Esophagus muscularis mucosa (tissue), 4 donors: ENCODE results near the gene STOML1. TPM values are rescaled to one million over a fixed set of nuclear protein-coding genes. Genes with fewer than 3 reads are reported as not detected.
A peak's percentile ranks its signal among the peaks of the same experiment; 100 is the strongest.

ENCODE experiments used
- DNase-seq: peaks from one replicate; pipeline ENCODE4 v3.0.0-alpha.2; 2017; ENCODE audit errors: extremely low spot score
- H3K27ac ChIP-seq, 4 donors: fragments of 200-600 bp; sonication (generic); replicated peaks in 1 of 4; 1 replicate in 3 of 4; 2 replicates in 1 of 4; pipeline ENCODE4 v1.5.1; 2016 to 2019; ENCODE audit warnings: mild to moderate bottlenecking in 1 of 4
- H3K27me3 ChIP-seq, 4 donors: fragments of 200-600 bp; sonication (generic); one replicate each; pipeline versions ENCODE4 v1.5.1 to v1.6.0; 2016 to 2019
- H3K36me3 ChIP-seq, 4 donors: fragments of 200-600 bp; sonication (generic); one replicate each; pipeline ENCODE4 v1.5.1; 2016 to 2019
- H3K4me1 ChIP-seq, 4 donors: fragments of 200-600 bp; sonication (generic); one replicate each; pipeline ENCODE4 v1.5.1; 2016 to 2019
- H3K4me3 ChIP-seq, 4 donors: fragments of 200-600 bp; sonication (generic); 1 replicate in 2 of 4; 2 replicates in 2 of 4; pipeline ENCODE4 v1.5.1; 2016 to 2019; ENCODE audit warnings: mild to moderate bottlenecking in 4 of 4, moderate library complexity in 1 of 4
- H3K9me3 ChIP-seq, 4 donors: fragments of 200-600 bp; sonication (generic); 1 replicate in 3 of 4; 2 replicates in 1 of 4; pipeline ENCODE4 v1.5.1; 2016 to 2019
- CTCF ChIP-seq, 3 experiments: fragments of 200-600 bp in 2 of 3; fragments of 450-650 bp in 1 of 3; sonication (generic) in 2 of 3; IDR thresholded peaks; one replicate each; pipeline ENCODE4 v1.5.1; 2017 to 2019; ENCODE audit warnings: antibody characterized with exemption in 3 of 3, mild to moderate bottlenecking in 2 of 3, moderate library complexity in 1 of 3
- EP300 ChIP-seq: sonication (generic); formaldehyde crosslinking; IDR thresholded peaks from one replicate; pipeline ENCODE4 v1.6.1; 2017; ENCODE audit warnings: antibody characterized with exemption
- POLR2A ChIP-seq: fragments of 450-650 bp; IDR thresholded peaks from one replicate; pipeline ENCODE4 v1.6.1; 2017; ENCODE audit warnings: antibody characterized with exemption, moderate library complexity, mild to moderate bottlenecking, low read depth
- POLR2AphosphoS5 ChIP-seq, 2 donors: sonication (generic); formaldehyde crosslinking; IDR thresholded peaks; one replicate each; pipeline ENCODE4 v1.6.1; 2017; ENCODE audit warnings: antibody characterized with exemption in 2 of 2
- WGBS: methylation state at CpG from one replicate; pipeline ENCODE4 v1.1.5; 2018; 5-methylcytosine and 5-hydroxymethylcytosine counted together
- intact Hi-C: fragments of 100-400 bp; cut with DNase I; formaldehyde crosslinking; loops from one replicate; pipeline ENCODE4 v1.15.1; 2023
- total RNA-seq, 4 donors: library from RNA; depleted of rRNA; stranded (reverse); fragments of >200 nt; gene quantifications; one replicate each; pipeline versions ENCODE4 v1.1.0 to v1.2.1, GENCODE V29; 2016

Gene STOML1
- total RNA-seq, 4 donors from 2014 or later = 7.9 to 25.4 (median 14.9) TPM

- no peaks in the 10 kb centered on the region for H3K9me3 ChIP-seq
- no peak overlapping the region for H3K4me3 ChIP-seq
- H3K27me3 ChIP-seq = no peaks in the 10 kb centered on the region
- H3K36me3 ChIP-seq = peaks cover 0 to 23% (median 7%) of the 10 kb centered on the region in 4 donors
- peaks cover 11 to 54% (median 33%) of the 10 kb centered on the region in 4 donors for H3K4me1 ChIP-seq
- intact Hi-C loops = no loop called here
- WGBS = 93% methylated on average over 3 of the region's 10 CpGs
- DNase-seq = no peak
- TF ChIP-seq CTCF (IDR thresholded peaks at IDR 0.05) (no peak), POLR2AphosphoS5 (IDR thresholded peaks at IDR 0.05) (no peak), EP300 (no peak), POLR2A (no peak)
- peak overlapping the region in 1 of 4 donors; percentile 46 for H3K27ac ChIP-seq
Measured at GRCh38 chr15:73941871-73942635, 50.0 kb downstream of the STOML1 start.

GRCh38 chr15:73941449-73941848 lies 50.6 kb downstream of the STOML1 start:
- TF ChIP-seq POLR2AphosphoS5 (IDR thresholded peaks at IDR 0.05) (no peak), EP300 (no peak), CTCF (IDR thresholded peaks at IDR 0.05) (no peak), POLR2A (no peak)
- intact Hi-C loops = no loop called here
- no peak overlapping the region for H3K4me3 ChIP-seq
- peak overlapping the region; percentile 11 to 55 (median 31) for H3K27ac ChIP-seq
- H3K27me3 ChIP-seq = no peaks in the 10 kb centered on the region
- H3K9me3 ChIP-seq = no peaks in the 10 kb centered on the region
- peaks cover 0 to 18% (median 1%) of the 10 kb centered on the region in 4 donors for H3K36me3 ChIP-seq
- DNase-seq = no peak
- H3K4me1 ChIP-seq = peaks cover 11 to 60% (median 39%) of the 10 kb centered on the region in 4 donors
- WGBS = 85% methylated on average over 3 of the region's 3 CpGs

GRCh38 chr15:73941044-73941443 lies 51.1 kb downstream of the STOML1 start:
- Histone ChIP-seq H3K27me3 (no peaks in the 10 kb centered on the region), H3K36me3 (peaks cover 0 to 18% (median 0%) of the 10 kb centered on the region in 4 donors), H3K9me3 (no peaks in the 10 kb centered on the region), H3K27ac (peak overlapping the region; percentile 11 to 55 (median 31)), H3K4me3 (no peak overlapping the region), H3K4me1 (peaks cover 11 to 64% (median 43%) of the 10 kb centered on the region in 4 donors)
- intact Hi-C loops = no loop called here
- TF ChIP-seq CTCF (IDR thresholded peaks at IDR 0.05) (no peak), POLR2AphosphoS5 (IDR thresholded peaks at IDR 0.05) (no peak), EP300 (no peak), POLR2A (no peak)
- whole genome bisulfite sequencing = 70% methylated on average over 1 of the region's 1 CpG
- no peak for DNase-seq

GRCh38 chr15:73940061-73940981 lies 51.8 kb downstream of the STOML1 start:
- peaks cover 11 to 71% (median 50%) of the 10 kb centered on the region in 4 donors for H3K4me1 ChIP-seq
- no peak for DNase-seq
- intact Hi-C loops = no loop called here

More at GRCh38 chr15:73940061-73940981, 51.8 kb downstream of the STOML1 start:
- Histone ChIP-seq H3K36me3 (peaks cover 0 to 18% (median 0%) of the 10 kb centered on the region in 4 donors), H3K9me3 (no peaks in the 10 kb centered on the region), H3K27ac (peak overlapping the region; percentile 11 to 55 (median 28)), H3K4me3 (no peak overlapping the region), H3K27me3 (no peaks in the 10 kb centered on the region)
- no peak for TF ChIP-seq EP300
- no peak for TF ChIP-seq POLR2AphosphoS5 (IDR thresholded peaks at IDR 0.05)
- no peak for TF ChIP-seq CTCF (IDR thresholded peaks at IDR 0.05)
- WGBS = 85% methylated on average over 6 of the region's 8 CpGs
